Choroid plexus epithelial cell (primary cell): ENCODE measurements around the gene UNC13B.

Experiments
- DNase-seq: peaks from one replicate; pipeline ENCODE4 v3.0.0-alpha.2; 2010; ENCODE audit warnings: low read depth
- H3K4me3 ChIP-seq: 2 replicates; pipeline ENCODE4 v1.5.1; 2011; ENCODE audit warnings: low read depth, mild to moderate bottlenecking, control low read depth, low read length, moderate library complexity
- CTCF ChIP-seq: conservative IDR thresholded peaks from 2 replicates; pipeline ENCODE4 v1.5.1; 2011; ENCODE audit warnings: low read depth, mild to moderate bottlenecking, control low read depth, inconsistent platforms, low read length, moderate library complexity

UNC13B gene

GRCh38 chr9:35205340-35205739 lies 43.5 kb downstream of the UNC13B start:
- no peak overlapping the region for H3K4me3 ChIP-seq
- DNase-seq, result no peak
- no peak for TF ChIP-seq CTCF

GRCh38 chr9:35211854-35212253 lies 50.0 kb downstream of the UNC13B start:
- TF ChIP-seq CTCF, result no peak
- no peak for DNase-seq
- H3K4me3 ChIP-seq, result no peak overlapping the region

- no peak overlapping the region for H3K4me3 ChIP-seq
- no peak for TF ChIP-seq CTCF
- DNase-seq, result no peak
Measured at GRCh38 chr9:35220659-35221338, 59.0 kb downstream of the UNC13B start.

GRCh38 chr9:35225677-35226076 lies 63.9 kb downstream of the UNC13B start:
- no peak for DNase-seq
- H3K4me3 ChIP-seq, result no peak overlapping the region
- no peak for TF ChIP-seq CTCF

- H3K4me3 ChIP-seq, result no peak overlapping the region
- no peak for TF ChIP-seq CTCF
- no peak for DNase-seq
Measured at GRCh38 chr9:35226651-35227050, 64.8 kb downstream of the UNC13B start.

GRCh38 chr9:35227284-35227683 lies 65.5 kb downstream of the UNC13B start:
- no peak for DNase-seq
- H3K4me3 ChIP-seq, result no peak overlapping the region
- TF ChIP-seq CTCF, result no peak

- no peak overlapping the region for H3K4me3 ChIP-seq
- no peak for TF ChIP-seq CTCF
- DNase-seq, result no peak
Measured at GRCh38 chr9:35229066-35229778, 67.4 kb downstream of the UNC13B start.
